Activated T-helper 1 cell treated with anti-CD3 and anti-CD28 coated beads, Interleukin-2, amount 50 U/mL, for 16 hours (primary cell): ENCODE measurements around the gene PARVB.
"Not testable (repeated sequence)": the region's sequence is repeated elsewhere in the genome, so short reads cannot be mapped to it uniquely, and the experiment has no call there.

Source experiments
- DNase-seq, 2 donors: peaks; one replicate each; pipeline ENCODE4 v3.0.0-alpha.2; 2020; ENCODE audit warnings: low read depth in 1 of 2, low spot score in 1 of 2

PARVB gene

DNA sequence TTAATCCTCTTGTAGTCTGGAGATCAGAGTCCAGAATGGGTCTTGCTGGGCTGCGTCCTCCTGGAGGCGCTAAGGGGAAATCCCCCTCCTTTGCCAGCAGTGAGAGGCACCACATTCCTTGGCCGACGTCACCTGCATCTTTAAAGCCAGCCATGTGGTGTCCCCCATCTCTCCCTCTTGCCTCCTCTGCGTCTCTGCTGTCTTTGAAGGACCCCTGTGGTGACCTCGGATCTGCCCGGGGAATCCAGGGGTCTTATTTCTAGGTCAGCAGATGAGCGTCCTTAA is 27.2 kb upstream of the PARVB start:
- DNase-seq: no peak

DNA sequence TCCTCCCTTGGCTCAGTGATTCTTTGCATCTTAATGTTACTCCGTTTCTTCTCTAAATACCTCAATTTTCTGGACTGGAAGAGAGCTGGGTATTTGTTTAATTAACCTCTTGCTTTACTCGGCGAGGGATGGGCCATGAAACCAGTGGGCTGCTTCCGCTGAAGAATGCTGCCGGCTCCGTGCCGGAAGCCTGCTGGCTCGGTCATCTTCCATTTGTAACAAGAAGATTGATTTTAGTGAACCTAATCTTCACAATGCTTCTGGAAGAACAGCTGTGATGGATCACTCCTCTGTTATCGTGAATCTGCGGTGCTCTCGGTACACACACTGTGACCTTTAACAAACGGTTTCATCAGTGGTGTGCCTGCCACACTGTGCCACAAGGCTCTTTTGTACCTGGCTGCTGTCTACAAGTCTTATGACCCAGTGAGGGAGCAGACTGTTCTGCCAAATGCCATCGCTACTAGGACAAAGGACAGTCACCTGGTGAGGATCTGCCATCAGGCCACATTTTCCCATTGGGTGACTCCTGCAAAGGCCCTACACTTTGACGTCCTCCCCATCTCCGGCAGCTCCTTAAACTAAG is 25.3 kb upstream of the PARVB start:
- DNase-seq: no peak

DNA sequence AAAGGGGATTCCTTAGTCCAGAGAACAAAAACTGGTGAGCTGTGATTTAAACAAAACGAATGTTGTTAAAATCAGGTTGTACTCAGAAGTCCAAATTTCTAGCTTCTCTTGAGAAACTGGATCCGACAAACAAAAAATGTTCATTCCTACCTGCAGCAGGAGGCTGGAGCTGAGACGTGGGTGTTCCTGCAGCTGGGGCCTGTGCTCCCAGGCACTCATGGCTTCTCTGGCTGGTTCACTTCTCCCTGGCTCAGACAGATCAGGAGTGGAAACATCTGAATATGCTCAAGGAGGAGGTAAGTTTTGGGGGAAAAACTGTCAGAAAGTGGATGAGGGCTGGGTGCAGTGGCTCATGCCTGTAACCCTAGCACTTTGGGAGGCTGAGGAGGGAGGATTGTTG is 24.7 kb upstream of the PARVB start:
- no peak for DNase-seq

DNA sequence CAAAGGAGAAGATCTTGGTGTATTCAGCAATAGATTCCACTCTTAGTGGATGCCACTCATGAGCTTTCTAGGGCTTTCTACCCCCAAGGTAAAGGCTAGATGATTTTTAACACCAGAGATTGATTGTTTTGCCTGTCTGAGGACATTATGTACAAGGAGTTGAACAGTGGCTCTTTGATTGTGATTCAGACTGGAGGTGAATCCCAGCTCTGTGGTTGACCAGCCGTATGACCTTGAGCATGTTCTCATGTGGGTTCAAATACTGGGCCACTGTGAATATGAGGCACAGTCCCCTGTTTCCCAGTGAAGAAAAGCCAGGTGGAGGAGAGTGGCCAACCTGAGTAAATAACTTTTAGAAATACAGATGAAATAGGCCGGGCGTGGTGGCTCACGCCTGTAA is 24.0 kb upstream of the PARVB start:
- no peak for DNase-seq

DNA sequence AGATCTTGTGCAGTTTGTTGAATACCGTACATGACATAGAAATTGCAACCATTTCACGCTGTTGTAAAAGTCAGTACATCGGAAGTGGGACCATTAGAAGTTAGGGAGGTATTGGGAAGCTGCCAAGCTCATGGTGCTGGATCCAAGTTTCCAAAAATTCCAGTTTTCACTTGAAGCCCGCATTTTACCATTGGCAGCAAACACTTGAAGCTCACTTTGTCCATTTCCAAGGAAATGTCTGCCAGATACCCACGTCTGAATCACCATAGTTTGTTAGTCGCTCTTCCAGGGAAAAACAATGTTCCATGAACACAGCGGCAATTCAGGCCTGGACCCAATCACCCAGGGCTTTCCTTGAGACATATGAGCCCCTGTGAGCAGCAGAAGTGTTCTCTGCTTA is 22.6 kb upstream of the PARVB start:
- DNase-seq: no peak

DNA sequence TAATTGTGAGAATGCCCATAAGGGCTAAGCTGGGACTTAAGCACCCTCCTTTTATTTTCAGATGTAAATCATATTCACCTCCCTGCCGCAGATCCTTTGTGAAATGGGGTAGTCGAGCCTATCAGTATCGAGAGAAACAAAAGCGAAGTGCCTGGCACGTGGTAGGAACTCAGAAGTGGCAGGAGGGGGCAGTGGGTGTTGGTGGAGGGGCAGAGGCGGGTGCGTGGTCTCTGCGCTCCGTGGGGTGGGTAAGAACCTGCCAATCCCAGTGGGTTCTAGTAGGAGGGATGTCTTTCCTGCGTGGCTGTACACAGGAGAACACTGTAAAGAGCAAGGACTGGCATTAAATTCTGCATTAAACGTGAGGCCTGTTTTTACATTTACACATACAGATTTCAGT is 21.8 kb upstream of the PARVB start:
- DNase-seq: no peak

DNA sequence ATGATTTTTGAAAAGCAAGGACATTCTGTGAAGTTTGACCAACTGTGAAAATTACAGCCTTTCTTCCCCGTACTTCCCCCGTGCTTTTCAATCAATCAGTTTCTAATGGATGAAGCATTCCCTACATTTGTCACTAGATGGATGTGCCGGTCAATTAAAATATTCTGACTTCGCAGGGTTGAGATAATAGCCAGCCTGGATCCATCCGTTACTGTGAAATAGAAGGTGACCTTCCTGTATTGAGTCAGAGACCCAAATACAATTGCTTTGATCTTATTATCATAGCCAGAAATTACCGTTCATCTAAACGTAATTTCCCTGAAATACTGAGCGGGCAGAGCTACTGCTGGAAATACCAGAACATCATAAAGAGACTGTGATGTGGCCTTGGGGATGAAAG is 21.1 kb upstream of the PARVB start:
- DNase-seq: no peak

DNA sequence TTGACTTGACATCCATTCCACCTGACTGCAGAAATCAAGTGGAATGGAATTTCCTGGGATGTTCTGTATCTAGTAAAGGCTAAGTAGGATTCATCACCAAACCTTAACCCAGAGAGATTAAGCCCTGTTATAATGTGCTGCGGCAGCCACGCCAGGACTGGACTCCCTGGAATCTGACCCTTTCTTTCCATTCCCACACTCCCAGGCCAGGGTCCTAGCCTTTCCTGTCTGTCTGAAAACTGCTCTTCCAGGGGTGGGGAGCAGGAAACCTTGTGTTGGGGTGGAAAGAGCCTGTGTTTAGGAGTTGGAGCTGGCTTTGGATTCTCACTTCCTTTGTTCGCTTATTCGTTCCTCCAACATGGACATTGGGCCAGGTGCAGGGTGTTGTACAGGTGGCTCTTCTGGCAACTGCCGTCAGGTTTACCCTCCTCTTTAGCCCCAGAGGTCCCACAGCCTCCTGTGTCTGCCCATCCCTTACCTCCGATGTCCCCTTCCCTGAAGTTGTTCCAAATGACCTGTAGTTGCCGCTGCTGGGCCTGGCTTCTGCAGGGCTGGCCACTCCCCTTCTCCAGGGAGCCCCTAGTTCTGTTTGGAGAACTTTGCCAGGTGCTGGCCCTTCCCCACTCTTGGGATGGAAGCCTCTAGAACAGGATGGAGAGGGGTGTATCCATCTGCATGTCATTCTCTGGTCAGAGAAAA is 20.5 kb upstream of the PARVB start:
- no peak for DNase-seq

DNA sequence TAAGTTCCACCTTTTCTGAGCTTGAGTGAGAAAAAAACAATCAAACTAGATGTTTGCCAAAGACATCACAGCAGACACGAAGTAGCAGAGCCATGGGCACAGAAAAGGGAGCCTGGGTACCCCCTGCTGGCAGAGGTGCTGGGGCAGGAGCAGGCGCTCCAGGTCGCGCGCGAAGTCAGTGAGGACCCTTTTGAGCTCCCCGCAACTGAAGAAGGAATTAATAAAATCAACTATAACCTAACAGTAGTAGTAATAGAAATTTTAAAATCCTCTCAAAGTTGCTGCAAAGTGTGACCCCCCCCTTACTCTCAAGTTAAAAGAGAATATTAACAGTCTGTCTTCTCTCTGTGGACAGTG is 20.0 kb upstream of the PARVB start:
- DNase-seq: no peak

DNA sequence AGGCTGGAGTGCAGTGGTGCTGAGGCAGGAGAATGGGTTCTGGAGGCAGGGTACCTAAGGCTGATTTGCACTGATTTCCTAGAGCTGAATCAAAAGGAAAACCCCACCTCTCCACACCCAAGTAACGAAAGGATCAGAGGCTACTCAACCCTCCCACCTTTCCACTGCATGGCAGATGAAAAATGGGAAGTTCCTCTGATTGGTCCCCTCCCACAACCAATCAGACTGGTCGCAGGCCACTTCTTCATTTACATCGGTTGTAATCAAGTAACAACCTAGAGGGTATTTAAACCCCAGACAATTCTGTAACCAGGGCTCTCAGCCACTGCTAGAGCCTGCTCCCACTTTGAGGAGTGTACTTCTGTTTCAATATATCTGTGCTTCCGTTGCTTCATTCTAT is 18.6 kb upstream of the PARVB start:
- no peak for DNase-seq

DNA sequence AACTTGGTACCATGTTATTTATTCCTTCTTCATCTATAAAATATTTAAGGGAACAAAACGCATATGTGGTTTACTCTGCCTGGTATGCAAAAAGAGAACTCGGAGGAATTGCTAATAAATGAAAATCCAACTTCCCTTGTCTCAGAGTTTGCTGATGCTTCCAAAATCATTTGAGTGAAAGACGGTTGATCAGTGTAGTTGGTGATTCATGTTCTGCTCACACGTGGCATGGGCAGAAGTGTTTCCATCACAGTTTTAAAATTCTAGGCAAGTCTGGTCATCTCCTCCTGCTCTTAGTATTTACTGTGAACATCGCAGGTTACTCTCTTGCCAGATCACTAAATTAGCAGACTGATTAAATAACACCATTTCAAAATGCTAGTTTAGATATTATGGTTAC is 11.9 kb upstream of the PARVB start:
- no peak for DNase-seq

DNA sequence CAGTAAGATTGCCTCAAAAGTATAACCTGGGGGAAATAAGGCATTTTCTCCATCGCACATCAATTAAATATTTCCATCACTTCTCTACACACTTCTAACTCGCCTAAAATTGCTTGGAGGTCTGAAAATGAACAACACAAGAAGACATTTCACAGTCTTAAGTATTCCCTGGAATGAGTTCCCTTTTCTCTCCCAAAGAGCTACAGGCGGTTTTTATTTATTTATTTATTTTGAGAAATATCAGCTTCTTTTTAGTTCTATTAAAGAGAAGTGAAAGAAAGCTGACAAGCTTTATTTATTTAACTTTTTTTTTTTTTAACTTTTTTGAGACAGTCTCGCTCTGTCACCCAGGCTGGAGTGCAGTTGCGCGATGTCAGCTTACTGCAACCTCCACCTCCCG is 11.5 kb upstream of the PARVB start:
- DNase-seq: no peak

DNA sequence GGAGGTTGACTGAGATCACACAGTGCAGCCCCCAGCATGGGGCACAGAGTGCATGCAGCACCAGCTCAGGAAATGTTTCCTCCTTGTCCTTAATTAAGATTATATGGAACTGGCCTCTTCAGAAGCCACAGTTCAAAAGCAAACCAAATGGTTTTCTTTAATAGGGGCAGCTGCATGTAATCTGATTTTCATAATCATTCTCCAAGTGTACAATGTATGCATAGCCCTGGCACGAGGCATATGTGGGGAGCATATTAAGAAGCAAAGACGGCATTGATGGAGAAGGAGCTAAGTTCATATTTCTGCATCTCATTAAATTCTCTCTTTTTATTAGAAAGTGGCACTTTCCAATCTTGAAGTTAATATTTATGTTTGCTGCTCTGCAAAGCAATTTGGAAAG is 9.9 kb upstream of the PARVB start:
- DNase-seq: no peak

DNA sequence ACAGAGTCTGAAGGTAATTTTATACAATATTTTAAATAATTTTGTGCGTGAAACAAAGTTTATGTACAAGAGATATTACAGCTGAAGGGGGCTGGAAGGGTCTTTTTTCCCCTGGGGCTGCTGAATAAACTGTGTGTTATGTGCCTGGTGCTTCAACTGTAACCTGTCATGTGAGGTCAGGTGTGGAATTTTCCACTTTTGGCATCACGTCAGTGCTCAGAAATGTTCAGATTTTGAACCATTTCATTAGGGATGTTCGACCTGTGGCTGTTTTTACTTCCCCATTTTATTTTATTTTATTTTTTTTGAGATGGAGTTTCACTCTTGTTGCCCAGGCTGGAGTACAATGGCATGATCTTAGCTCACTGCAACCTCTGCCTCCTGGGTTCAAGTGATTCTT is 7.5 kb upstream of the PARVB start:
- not testable (repeated sequence) for DNase-seq

DNA sequence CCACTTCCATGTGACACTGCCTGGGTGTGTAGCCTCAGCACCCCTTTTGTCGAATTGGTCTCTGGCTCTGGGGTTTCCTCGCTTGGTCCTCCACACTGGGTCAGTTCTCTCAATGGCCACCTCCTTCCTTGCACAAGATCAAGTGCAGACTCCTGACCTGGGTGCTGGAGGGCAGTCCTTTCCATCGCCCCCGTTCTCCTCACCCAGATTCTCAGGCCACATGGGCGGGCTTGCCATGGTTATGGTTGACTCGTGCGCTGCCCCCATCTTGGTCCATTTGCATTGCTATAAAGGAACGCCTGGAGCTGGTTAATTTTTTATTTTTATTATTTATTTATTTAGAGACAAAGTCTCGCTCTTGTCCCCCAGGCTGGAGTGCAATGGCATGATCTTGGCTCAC is 5.5 kb upstream of the PARVB start:
- DNase-seq: no peak

DNA sequence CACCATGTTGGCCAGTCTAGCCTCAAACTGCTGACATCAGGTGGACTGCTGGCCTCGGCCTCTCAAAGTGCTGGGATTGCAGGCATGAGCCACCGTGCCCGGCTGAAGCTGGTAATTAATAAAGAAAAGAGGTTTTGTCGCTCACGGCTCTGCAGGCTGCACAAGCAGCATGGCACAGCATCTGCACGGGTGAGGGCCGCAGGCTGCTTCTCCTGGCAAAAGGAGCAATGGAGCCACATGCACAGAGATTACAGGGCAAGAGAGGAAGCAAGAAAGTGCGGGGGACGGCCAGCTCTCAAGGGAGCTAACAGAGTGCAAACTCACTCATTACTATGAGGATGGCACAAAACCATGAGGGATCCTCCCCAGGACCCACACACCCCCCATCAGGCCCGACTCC is 4.7 kb upstream of the PARVB start:
- DNase-seq: no peak

DNA sequence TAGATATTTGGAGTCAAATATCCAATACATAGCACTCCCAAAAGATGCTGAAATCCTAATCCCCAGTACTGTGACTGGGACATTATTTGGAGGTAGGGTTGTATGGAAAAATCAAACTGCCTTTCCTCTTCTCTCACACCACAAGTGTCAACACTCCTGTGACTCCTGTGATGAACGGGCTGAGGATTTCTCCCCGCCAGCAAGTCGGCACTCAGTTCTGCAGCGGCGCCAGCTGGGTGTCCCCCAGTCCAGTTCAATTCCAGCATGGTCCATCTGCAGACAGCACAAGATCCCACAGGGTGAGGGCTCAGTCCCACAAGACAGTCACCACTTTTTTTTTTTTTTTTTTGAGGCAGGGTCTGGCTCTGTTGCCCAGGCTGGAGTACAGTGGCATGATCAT is 4.3 kb upstream of the PARVB start:
- DNase-seq: no peak

DNA sequence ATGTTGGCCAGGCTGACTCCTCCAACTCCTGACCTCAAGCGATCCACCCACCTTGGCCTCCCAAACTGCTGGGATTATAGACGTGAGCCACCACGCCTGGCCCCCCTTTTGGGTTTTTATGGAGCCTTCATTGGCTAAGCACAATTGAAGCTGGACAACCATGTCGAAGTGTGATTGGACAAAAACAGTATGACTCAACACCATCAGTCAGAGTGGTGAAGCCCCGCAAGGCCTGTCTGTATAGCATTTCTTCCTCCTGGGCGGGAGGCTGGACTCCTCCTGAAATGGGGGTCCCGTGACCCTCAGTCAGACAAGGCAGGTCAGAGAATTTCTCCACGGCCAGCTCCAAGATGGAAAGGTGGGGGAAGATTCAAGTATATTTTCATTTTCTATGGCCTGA is 3.1 kb upstream of the PARVB start:
- DNase-seq: no peak

DNA sequence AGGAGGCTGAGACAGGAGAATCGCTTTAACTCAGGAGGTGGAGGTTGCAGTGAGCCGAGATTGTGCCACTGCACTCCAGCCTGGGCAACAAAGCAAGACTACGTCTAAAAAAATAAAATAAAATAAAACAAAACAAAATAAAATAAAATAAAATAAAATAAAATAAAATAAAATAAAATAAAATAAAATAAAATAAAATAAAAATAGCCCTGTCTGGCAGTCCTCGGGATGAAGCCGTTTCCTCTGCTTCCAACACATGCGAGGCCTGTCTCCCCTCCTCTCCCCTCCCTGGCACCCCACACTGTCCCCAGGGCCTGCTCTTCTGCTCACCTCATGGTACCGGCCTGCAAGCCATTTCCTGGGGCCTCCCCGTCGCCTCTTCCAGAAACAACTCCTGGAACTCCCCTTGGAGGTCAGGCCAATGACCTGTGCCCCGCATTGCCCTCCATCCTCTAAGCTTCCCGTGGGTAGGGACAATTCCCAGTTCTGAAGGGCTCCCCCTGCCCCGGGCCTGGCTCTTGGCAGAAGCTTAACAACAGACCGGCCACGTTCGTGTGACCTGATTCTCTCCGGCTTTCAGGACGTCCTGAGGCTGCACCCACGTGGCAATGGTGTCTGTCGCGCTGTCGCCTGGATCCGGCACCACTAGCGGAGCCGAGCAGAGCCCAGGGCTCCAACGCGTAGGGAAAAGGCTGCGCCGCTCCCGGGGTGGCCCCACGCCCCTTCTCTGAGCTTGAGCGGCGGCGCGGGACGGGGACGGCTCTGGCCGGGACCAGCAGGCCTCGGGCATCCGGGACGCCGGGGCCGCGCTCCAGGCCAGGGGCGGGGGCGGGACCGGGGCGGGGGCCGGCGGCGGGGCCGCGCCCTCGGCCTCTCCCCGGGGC is 456 bp upstream of the PARVB start:
- DNase-seq: peak in 1 of 2 donors; percentile 7

DNA sequence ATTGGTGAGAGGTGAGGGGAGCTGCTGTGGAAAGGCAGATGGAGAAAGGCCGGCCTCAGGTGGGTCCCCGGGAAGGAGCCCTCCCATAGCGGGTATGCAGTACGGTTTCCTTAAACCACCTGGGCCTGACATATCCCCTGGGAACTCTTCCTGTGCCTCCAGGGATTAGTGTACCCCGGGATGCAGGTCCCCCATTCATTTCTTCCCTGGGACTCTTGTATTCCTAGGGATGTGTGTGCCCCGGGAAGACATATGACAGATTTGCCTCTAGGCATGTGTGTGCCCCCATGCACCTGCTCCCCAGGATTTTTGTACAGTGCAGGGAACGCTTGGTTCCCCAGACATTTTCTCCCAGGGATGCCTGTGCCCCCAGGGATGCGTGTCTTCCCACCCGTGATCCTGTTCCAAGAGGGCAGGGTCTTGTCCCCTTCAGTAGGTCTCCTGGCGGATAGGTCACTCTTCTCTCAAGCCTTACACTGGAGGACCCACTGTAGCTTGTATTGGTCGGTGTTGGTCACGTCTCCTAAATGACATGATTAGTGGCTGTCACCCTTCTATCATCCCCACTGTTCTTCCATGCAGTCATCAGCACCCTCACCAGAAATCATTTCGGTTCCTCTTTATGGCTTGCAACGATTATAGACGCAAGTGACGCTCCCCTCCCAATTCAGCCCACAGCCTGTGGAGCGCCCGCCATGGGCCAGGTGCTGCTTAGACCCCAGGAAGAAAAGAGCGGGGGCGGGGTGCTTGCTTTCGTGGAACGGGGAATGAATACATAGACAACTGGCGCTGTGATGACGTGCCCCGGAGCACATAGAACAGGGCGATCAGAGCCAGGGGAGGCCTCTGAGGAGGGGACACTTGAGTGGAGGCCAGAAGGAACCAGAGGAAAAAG is 1.3 kb downstream of the PARVB start:
- DNase-seq: no peak

DNA sequence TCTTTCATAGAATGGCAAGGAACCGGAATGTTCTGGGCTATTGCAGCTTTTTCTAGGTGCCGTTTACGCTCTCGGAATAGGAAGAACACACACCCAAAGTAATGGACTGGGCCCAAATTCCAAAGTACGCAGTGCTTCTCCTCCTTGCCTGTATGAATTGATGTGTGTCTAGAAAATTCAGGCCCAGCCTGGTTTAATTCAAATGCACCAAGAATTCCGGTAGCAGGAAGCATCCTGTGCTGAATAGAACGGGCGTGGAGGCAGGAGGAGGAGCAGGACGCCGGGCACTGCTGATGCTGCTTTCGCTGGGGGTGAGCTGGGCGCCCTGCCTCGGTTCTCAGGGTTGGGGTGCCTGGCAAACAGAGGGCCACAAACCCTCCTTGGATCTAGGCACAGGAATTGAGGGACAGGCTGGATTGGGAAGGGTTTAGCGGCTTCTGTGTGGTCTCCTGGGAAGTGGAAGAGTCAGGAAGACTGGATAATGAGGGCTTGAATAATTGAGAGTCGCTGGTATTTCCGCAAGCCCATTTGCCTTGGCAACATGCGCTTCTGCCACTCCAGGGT is 2.0 kb downstream of the PARVB start:
- no peak for DNase-seq
